Fibroblast of lung (primary cell): Measurements from ENCODE around the gene EMILIN2. TPM values are rescaled to one million over a fixed set of nuclear protein-coding genes. Genes with fewer than 3 reads are reported as not detected.

Experiments
- DNase-seq, 2 donors: peaks; one replicate each; pipeline versions ENCODE4 v3.0.0 to v3.0.0-alpha.2; 2010; ENCODE audit warnings: low read depth in 2 of 2
- H2AFZ ChIP-seq: 2 replicates; pipeline ENCODE4 v1.5.1; 2012; ENCODE audit warnings: low read length, control low read depth, inconsistent platforms
- H3K27ac ChIP-seq: 2 replicates; pipeline ENCODE4 v1.5.1; 2011; ENCODE audit warnings: low read length, control low read depth; ENCODE audit not compliant: insufficient read depth
- H3K27me3 ChIP-seq: 2 replicates; pipeline ENCODE4 v1.5.1; 2011; ENCODE audit warnings: mild to moderate bottlenecking, low read length; ENCODE audit not compliant: control insufficient read depth, insufficient read depth
- H3K36me3 ChIP-seq: 2 replicates; pipeline ENCODE4 v1.5.1; 2011; ENCODE audit warnings: low read length; ENCODE audit not compliant: control insufficient read depth, insufficient read depth
- H3K4me1 ChIP-seq: 2 replicates; pipeline ENCODE4 v1.5.1; 2011; ENCODE audit warnings: low read length; ENCODE audit not compliant: control insufficient read depth, insufficient read depth; ENCODE audit errors: extremely low read depth
- H3K4me2 ChIP-seq: 2 replicates; pipeline ENCODE4 v1.5.1; 2011; ENCODE audit warnings: low read length, control low read depth; ENCODE audit not compliant: insufficient read depth; ENCODE audit errors: extremely low read depth
- H3K4me3 ChIP-seq, 4 experiments: fragments of 200-600 bp in 1 of 4; sonication (generic) in 1 of 4; replicated peaks in 1 of 4; 2 replicates each; pipeline ENCODE4 v1.5.1; 2011 to 2016; ENCODE audit warnings: low read length in 4 of 4, low read depth in 3 of 4, mild to moderate bottlenecking in 3 of 4, control low read depth in 2 of 4, inconsistent platforms in 1 of 4, mixed read lengths in 1 of 4; ENCODE audit not compliant: insufficient read depth in 1 of 4; ENCODE audit errors: control extremely low read depth in 1 of 4
- H3K79me2 ChIP-seq: 2 replicates; pipeline ENCODE4 v1.5.1; 2012; ENCODE audit warnings: mild to moderate bottlenecking, low read length, inconsistent platforms; ENCODE audit not compliant: control insufficient read depth, insufficient read depth
- H3K9ac ChIP-seq: 2 replicates; pipeline ENCODE4 v1.5.1; 2011; ENCODE audit warnings: mild to moderate bottlenecking, low read length, control low read depth; ENCODE audit not compliant: insufficient read depth
- H3K9me3 ChIP-seq: 2 replicates; pipeline ENCODE4 v1.5.1; 2012; ENCODE audit warnings: low read depth, low read length; ENCODE audit not compliant: control insufficient read depth, insufficient read depth
- H4K20me1 ChIP-seq: 2 replicates; pipeline ENCODE4 v1.5.1; 2011; ENCODE audit warnings: low read length; ENCODE audit not compliant: control insufficient read depth, insufficient read depth; ENCODE audit errors: extremely low read depth
- EZH2 ChIP-seq: IDR thresholded peaks from 2 replicates; pipeline ENCODE4 v1.5.1; 2012; ENCODE audit warnings: low read length, control low read depth, mild to moderate bottlenecking; ENCODE audit errors: missing control alignments
- polyA plus RNA-seq, 2 donors: library from polyadenylated mRNA; depleted of rRNA in 1 of 2; stranded (reverse) in 1 of 2; unstranded in 1 of 2; fragments of >200 nt; gene quantifications; 2 replicates each; pipeline ENCODE4 v1.2.1, GENCODE V29; 2011 to 2012; ENCODE audit warnings: missing spikeins in 1 of 2
- total RNA-seq: library from RNA; depleted of rRNA; stranded (reverse); fragments of >200 nt; gene quantifications from 2 replicates; pipeline ENCODE4 v1.2.1, GENCODE V29; 2014
- TF ChIP-seq, protein P1 (sequence below), 2 donors: IDR thresholded peaks in 1 of 2; conservative IDR thresholded peaks in 1 of 2; 1 replicate in 1 of 2; 2 replicates in 1 of 2; pipeline ENCODE4 v1.5.1; 2011 to 2012; ENCODE audit warnings: low read length in 2 of 2, control low read depth in 1 of 2, inconsistent platforms in 1 of 2, low read depth in 1 of 2, mild to moderate bottlenecking in 1 of 2

Gene EMILIN2
- total and polyA plus RNA-seq, 2 donors (not counting 1 experiment from before 2014, with no cell fraction given) = 8.7 to 11.1 TPM

GRCh38 chr18:2822213-2822921, 24.4 kb upstream of the EMILIN2 start:
- H3K4me3 ChIP-seq = no peak overlapping the region
- H3K9me3 ChIP-seq = no peaks in the 10 kb centered on the region
- H2AFZ ChIP-seq = no peak overlapping the region
- H3K4me2 ChIP-seq = no peak overlapping the region
- H3K36me3 ChIP-seq = no peaks in the 10 kb centered on the region
- no peaks in the 10 kb centered on the region for H3K79me2 ChIP-seq
- DNase-seq = no peak
- TF ChIP-seq, protein P1, sequence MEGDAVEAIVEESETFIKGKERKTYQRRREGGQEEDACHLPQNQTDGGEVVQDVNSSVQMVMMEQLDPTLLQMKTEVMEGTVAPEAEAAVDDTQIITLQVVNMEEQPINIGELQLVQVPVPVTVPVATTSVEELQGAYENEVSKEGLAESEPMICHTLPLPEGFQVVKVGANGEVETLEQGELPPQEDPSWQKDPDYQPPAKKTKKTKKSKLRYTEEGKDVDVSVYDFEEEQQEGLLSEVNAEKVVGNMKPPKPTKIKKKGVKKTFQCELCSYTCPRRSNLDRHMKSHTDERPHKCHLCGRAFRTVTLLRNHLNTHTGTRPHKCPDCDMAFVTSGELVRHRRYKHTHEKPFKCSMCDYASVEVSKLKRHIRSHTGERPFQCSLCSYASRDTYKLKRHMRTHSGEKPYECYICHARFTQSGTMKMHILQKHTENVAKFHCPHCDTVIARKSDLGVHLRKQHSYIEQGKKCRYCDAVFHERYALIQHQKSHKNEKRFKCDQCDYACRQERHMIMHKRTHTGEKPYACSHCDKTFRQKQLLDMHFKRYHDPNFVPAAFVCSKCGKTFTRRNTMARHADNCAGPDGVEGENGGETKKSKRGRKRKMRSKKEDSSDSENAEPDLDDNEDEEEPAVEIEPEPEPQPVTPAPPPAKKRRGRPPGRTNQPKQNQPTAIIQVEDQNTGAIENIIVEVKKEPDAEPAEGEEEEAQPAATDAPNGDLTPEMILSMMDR (conservative IDR thresholded peaks at IDR 0.05 in 1 of 2, IDR thresholded peaks at IDR 0.05 in 1 of 2; ENCODE audit: low read depth in 1 of 2, low read length in 2 of 2) = no peak
- TF ChIP-seq EZH2 = no peak
- H4K20me1 ChIP-seq = no peaks in the 10 kb centered on the region
- H3K27ac ChIP-seq = no peak overlapping the region
- no peak overlapping the region for H3K9ac ChIP-seq
- H3K27me3 ChIP-seq = no peaks in the 10 kb centered on the region
- no peaks in the 10 kb centered on the region for H3K4me1 ChIP-seq

DNA sequence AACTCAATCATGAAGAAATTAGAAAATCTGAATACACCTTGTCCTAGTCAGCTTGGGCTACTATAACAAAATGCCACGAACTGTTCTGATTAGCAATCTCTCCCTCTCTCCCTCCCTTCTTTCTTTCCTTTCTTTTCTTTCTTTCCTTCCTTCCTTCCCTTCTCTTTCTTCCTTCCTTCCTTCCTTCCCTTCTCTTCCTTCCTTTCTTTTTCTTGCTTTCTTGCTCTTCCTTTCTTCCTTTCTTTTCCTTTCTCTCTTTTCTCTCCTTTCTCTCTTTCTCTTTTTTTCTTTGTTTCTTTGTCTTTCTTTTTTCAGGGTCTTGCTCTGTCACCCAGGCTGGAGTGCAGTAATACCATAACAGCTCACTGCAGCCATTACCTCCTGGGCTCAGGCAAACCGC, 23.6 kb upstream of the EMILIN2 start:
- no peak for TF ChIP-seq EZH2
- TF ChIP-seq, protein P1 (conservative IDR thresholded peaks at IDR 0.05 in 1 of 2, IDR thresholded peaks at IDR 0.05 in 1 of 2; ENCODE audit: low read depth in 1 of 2, low read length in 2 of 2) = no peak
- Histone ChIP-seq H3K4me1 (no peaks in the 10 kb centered on the region), H2AFZ (no peak overlapping the region), H3K4me3 (no peak overlapping the region), H4K20me1 (no peaks in the 10 kb centered on the region), H3K4me2 (no peak overlapping the region), H3K27me3 (no peaks in the 10 kb centered on the region), H3K27ac (no peak overlapping the region), H3K9me3 (no peaks in the 10 kb centered on the region), H3K36me3 (no peaks in the 10 kb centered on the region), H3K79me2 (no peaks in the 10 kb centered on the region), H3K9ac (no peak overlapping the region)
- DNase-seq = no peak

- H3K27ac ChIP-seq = no peak overlapping the region
- H4K20me1 ChIP-seq = no peaks in the 10 kb centered on the region
- no peak overlapping the region for H2AFZ ChIP-seq
- no peak overlapping the region for H3K4me3 ChIP-seq
- H3K79me2 ChIP-seq = no peaks in the 10 kb centered on the region
- no peak for DNase-seq
- no peaks in the 10 kb centered on the region for H3K9me3 ChIP-seq
- H3K4me1 ChIP-seq = no peaks in the 10 kb centered on the region
- H3K4me2 ChIP-seq = no peak overlapping the region
- no peaks in the 10 kb centered on the region for H3K27me3 ChIP-seq
- no peak for TF ChIP-seq EZH2
- TF ChIP-seq, protein P1 (conservative IDR thresholded peaks at IDR 0.05 in 1 of 2, IDR thresholded peaks at IDR 0.05 in 1 of 2; ENCODE audit: low read depth in 1 of 2, low read length in 2 of 2) = no peak
- H3K36me3 ChIP-seq = no peaks in the 10 kb centered on the region
- H3K9ac ChIP-seq = no peak overlapping the region
Observed at GRCh38 chr18:2823966-2824365, 22.8 kb upstream of the EMILIN2 start.
